ENCODE results near the gene TWIST2. TPM values are rescaled to one million over a fixed set of nuclear protein-coding genes. Genes with fewer than 3 reads are reported as not detected.

TWIST2 gene
- total RNA-seq, 1 experiment from 2014 or later = 34.3 TPM

DNA sequence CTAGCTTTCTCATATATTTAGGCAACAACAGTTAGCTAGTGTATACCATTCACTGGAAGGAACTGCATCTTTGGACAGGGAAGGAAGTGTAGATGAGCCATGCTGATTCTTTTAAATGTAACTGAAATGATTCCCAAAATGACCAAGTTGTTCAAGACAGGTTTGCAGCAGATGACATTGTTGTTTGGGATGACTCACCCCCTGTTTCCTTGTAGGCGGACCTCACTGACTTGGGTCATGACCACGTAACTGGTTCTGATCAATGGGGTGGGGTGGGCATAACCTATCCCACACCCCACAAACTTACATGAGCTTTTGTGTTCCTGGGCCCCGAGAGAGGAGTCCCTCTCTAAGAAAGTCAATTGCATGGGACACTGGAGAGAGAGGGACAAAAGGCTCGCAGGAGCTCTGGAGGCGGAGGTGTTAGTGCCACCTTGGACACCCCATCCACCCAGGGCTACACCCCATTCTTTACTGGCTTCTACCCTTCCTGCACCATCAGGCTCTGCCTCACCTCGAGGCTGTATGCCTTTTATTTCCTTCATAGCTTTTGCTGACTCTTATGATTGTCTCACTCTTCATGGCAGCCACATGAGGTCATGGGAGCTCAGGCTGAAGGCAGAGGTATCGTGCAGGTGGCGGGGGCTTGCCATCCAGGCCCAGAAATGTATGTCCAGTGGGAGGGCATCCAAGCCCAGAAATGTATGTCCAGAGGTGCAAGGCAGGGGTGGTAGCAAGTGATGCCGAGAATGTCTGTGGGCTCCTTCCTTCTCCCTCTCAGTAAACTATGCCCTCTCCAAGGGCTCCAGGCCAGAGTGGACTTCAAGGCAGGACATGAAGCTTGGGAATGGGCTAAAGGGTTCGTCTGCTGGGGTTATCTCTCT lies 108.0 kb downstream of the TWIST2 start:
- no peak for DNase-seq (ENCODE audit: low read depth)

- no peak for DNase-seq (ENCODE audit: low read depth)
Observed at GRCh38 chr2:238956676-238957075, 108.8 kb downstream of the TWIST2 start.

All from Daoy (cell line).